Frontal cortex (tissue), 4 donors: ENCODE results near the gene EPHB6. TPM values are rescaled to one million over a fixed set of nuclear protein-coding genes. Genes with fewer than 3 reads are reported as not detected.

Experiments
- DNase-seq, 2 donors: peaks; one replicate each; pipeline ENCODE4 v3.0.0; 2012; ENCODE audit warnings: low spot score in 2 of 2
- FAIRE-seq: peaks from 2 replicates; lab custom pipeline; 2012; peaks lifted over from hg19 to GRCh38; lab: Jason Lieb, UNC
- total RNA-seq: library from RNA; depleted of rRNA; stranded (reverse); fragments of >200 nt; gene quantifications from one replicate; pipeline ENCODE4 v1.2.3, GENCODE V29; 2014
- donor health status: control.
- donor health status: control.
- donor health status: control.

The EPHB6 gene
- total RNA-seq, 1 donor from 2014 or later: 29.3 TPM

GRCh38 chr7:142892951-142893350 is 38.1 kb downstream of the EPHB6 start:
- no peak for FAIRE-seq
- no peak for DNase-seq

DNA sequence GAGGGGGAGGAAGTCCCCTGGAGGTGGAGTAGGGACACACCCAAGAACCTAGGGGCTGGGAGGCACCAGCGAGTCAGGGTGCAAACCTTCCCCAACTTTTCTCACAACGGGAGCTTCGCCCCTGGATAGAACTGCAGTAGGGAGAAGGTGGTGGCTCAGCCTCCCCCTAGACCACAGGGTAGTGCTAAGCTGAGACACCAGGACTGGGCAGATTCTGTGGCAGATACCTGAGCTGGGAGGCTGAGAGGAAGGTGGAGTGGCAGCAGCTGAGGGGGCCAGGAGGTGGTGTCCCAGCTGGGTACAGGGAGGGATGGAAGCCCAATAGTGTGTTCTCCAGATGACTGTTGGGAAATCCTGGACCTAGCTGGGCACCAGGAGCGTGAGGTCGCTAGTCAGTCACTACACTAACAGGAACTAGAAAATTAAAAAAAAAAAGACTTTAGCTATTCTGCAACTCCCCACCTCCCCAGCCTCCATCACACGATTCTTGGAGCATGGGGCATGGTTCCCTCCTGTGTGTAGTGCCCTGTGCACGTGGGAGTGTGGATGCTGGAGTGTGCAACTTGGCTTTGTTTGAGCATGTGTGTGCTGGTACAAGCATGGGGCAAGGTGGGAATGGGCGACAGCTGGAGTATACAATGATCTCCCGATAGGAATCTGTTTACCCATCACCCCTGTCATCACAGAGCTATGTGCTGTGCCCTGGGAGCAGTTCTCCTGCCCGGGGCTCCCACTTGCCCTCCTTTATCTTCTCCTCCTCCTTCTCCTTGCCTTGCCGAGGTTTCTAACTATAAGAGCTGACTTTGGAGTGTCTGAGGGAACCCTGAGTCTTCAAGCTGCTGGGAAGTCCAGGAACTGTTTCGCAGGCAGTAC is 39.5 kb downstream of the EPHB6 start:
- DNase-seq: no peak
- no peak for FAIRE-seq

DNA sequence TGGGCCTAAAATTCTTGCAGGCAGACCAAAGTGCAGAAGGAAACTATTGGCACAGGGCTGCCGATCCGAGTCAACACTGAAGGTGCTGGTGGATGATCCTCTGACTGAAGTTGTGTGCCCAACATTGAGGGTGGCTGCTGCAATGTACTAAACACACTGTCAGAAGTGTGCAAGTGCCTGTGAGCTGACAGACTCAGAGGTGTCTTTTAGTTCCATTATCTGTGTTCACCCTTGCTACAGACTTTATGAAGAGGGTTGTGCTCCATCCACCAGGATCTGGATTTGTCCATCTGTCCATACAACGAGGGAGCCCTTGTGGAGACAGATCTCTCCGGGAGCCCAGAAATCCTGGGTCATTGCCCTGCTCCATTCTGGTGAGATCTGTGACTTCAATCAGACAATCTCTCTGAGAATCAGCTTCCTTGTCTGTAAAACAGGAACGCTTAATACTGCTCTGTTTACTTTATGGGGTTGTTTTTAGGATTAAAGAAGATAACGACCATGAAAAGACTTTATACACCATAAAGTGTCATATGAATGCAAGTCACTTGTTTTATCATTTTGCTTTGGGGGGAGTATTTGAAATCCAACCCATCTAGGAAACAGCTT is 40.2 kb downstream of the EPHB6 start:
- FAIRE-seq (no peak), DNase-seq (no peak)

- FAIRE-seq (no peak), DNase-seq (no peak)
Observed at GRCh38 chr7:142896151-142896550, 41.3 kb downstream of the EPHB6 start.

GRCh38 chr7:142896741-142897379 is 42.0 kb downstream of the EPHB6 start:
- DNase-seq: no peak
- FAIRE-seq: no peak

GRCh38 chr7:142897691-142898090 is 42.8 kb downstream of the EPHB6 start:
- DNase-seq (no peak), FAIRE-seq (no peak)

GRCh38 chr7:142898377-142899170 is 43.7 kb downstream of the EPHB6 start:
- FAIRE-seq: no peak

GRCh38 chr7:142899661-142900060 is 44.8 kb downstream of the EPHB6 start:
- no peak for DNase-seq
- no peak for FAIRE-seq

More at GRCh38 chr7:142898377-142899170, 43.7 kb downstream of the EPHB6 start:
- DNase-seq: no peak

GRCh38 chr7:142901426-142902259 is 46.8 kb downstream of the EPHB6 start:
- FAIRE-seq: no peak

GRCh38 chr7:142904128-142904527 is 49.3 kb downstream of the EPHB6 start:
- FAIRE-seq (no peak), DNase-seq (no peak)

More at GRCh38 chr7:142901426-142902259, 46.8 kb downstream of the EPHB6 start:
- DNase-seq: no peak

- no peak for DNase-seq
- FAIRE-seq: no peak
Observed at GRCh38 chr7:142905759-142906158, 50.9 kb downstream of the EPHB6 start.

DNA sequence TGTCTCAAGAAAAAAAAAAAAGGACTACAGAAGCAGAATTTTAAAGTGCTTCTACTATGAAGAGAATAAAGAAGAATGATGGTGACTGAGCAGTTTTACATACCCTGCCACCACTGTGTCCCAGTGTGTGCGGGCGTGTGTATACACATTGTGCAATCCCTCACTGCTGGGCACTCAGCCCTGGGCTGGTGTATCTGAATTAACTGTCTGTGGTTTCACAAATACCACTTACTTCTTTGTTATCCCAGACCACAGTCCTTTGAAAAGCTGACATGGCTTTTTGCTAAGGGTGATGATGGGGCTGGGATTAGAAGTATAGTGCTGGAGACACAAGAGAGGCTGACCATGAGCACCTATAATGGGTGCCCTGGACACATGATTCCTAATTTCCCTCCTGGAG is 51.8 kb downstream of the EPHB6 start:
- DNase-seq (no peak), FAIRE-seq (no peak)

- no peak for FAIRE-seq
Observed at GRCh38 chr7:142908290-142908689, 53.4 kb downstream of the EPHB6 start.

GRCh38 chr7:142908921-142909890 is 54.3 kb downstream of the EPHB6 start:
- no peak for FAIRE-seq
- DNase-seq: no peak

More at GRCh38 chr7:142908290-142908689, 53.4 kb downstream of the EPHB6 start:
- DNase-seq: no peak

- DNase-seq (no peak), FAIRE-seq (no peak)
Observed at GRCh38 chr7:142910031-142910433, 55.2 kb downstream of the EPHB6 start.

DNA sequence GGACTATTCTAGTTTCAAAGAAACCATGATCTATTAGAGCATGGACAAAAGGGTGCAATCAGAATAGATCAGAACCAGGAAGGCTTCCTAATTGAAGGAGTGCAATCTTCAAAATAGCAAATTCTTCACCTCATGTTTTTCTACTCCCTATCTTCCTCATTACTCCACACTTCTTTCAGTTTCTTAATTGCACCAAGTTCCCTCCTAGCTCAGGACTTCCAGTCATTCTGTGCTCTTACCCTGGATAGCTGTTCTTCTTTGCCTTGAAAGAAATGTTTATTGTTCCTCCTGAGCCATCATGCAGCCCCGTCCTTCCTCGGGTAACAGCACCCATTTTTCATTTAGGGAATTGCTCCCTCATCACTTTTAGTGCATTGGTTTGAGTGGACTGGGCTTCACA is 55.6 kb downstream of the EPHB6 start:
- FAIRE-seq (no peak), DNase-seq (no peak)

GRCh38 chr7:142913051-142913450 is 58.2 kb downstream of the EPHB6 start:
- no peak for FAIRE-seq
- DNase-seq: no peak

- no peak for FAIRE-seq
- DNase-seq: no peak
Observed at GRCh38 chr7:142913566-142913965, 58.7 kb downstream of the EPHB6 start.
